Panc1 (cell line): Measurements from ENCODE around the gene TES. TPM values are rescaled to one million over a fixed set of nuclear protein-coding genes. Genes with fewer than 3 reads are reported as not detected.

Source experiments
- ATAC-seq: fragments of 200-7000 bp; cut with Tn5 transposase; 2 replicates; pipeline ENCODE4 v1.9.1; 2020; ENCODE audit warnings: mild to moderate bottlenecking, moderate library complexity
- BruUV-seq: library from RNA; stranded (reverse); fragments of 400-500 nt; replicated peaks from 2 replicates; lab custom pipeline; 2021; lab: Mats Ljungman, UMichigan
- CTCF ChIA-PET: fragments of 300-600 bp; sonication (Branson Sonifier 250); formaldehyde crosslinking; loops from one replicate; lab custom pipeline; 2022; ENCODE audit warnings: antibody characterized with exemption; lab: Charles Lee
- POLR2A ChIA-PET: fragments of 300-600 bp; sonication (Branson Sonifier 250); formaldehyde crosslinking; loops from one replicate; lab custom pipeline; 2022; ENCODE audit warnings: antibody characterized with exemption; lab: Charles Lee
- DNase-seq: peaks from one replicate; pipeline ENCODE4 v3.0.0-alpha.2; 2010; ENCODE audit warnings: low read depth, low spot score
- H3K27ac ChIP-seq: 2 replicates; pipeline ENCODE4 v1.5.1; 2011; ENCODE audit warnings: mild to moderate bottlenecking, low read length, inconsistent platforms
- H3K27me3 ChIP-seq: fragments of 200-500 bp; sonication (Bioruptor generic); 2 replicates; pipeline ENCODE4 v1.6.0; 2014; ENCODE audit warnings: low read length, inconsistent platforms; ENCODE audit not compliant: control insufficient read depth, insufficient read depth
- H3K36me3 ChIP-seq: fragments of 200-500 bp; sonication (Bioruptor generic); 2 replicates; pipeline ENCODE4 v1.5.1; 2014; ENCODE audit warnings: inconsistent platforms, mild to moderate bottlenecking, low read length, moderate library complexity; ENCODE audit not compliant: control insufficient read depth, insufficient read depth
- H3K4me1 ChIP-seq: 2 replicates; pipeline ENCODE4 v1.5.1; 2011; ENCODE audit warnings: inconsistent platforms, mild to moderate bottlenecking, low read length, moderate library complexity; ENCODE audit not compliant: control insufficient read depth, insufficient read depth
- H3K4me3 ChIP-seq, 2 experiments: 2 replicates each; pipeline ENCODE4 v1.5.1; 2011 to 2012; ENCODE audit warnings: low read depth in 2 of 2, low read length in 2 of 2, mild to moderate bottlenecking in 2 of 2, inconsistent platforms in 1 of 2, moderate library complexity in 1 of 2
- H3K9me3 ChIP-seq: fragments of 200-500 bp; sonication (Bioruptor generic); 2 replicates; pipeline ENCODE4 v1.5.1; 2014; ENCODE audit warnings: low read depth, mild to moderate bottlenecking, inconsistent platforms, low read length, moderate library complexity; ENCODE audit not compliant: control insufficient read depth, insufficient read depth
- CTCF ChIP-seq: fragments of 450-650 bp; IDR thresholded peaks from 2 replicates; pipeline ENCODE4 v1.5.1; 2017; ENCODE audit warnings: mild to moderate bottlenecking
- POLR2AphosphoS5 ChIP-seq: IDR thresholded peaks from 2 replicates; pipeline ENCODE4 v1.6.1; 2012; ENCODE audit warnings: mild to moderate bottlenecking, low read depth, low read length, moderate library complexity
- REST ChIP-seq, 2 experiments: IDR thresholded peaks; 2 replicates each; pipeline ENCODE4 v1.6.1; 2011 to 2012; ENCODE audit warnings: low read depth in 2 of 2, control low read depth in 1 of 2, low read length in 1 of 2, mild to moderate bottlenecking in 1 of 2, moderate library complexity in 1 of 2; ENCODE audit not compliant: insufficient read depth in 1 of 2
- SIN3A ChIP-seq: IDR thresholded peaks from 2 replicates; pipeline ENCODE4 v1.6.1; 2012; ENCODE audit warnings: low read depth, mild to moderate bottlenecking, low read length, moderate library complexity, borderline replicate concordance; ENCODE audit not compliant: insufficient read depth
- TCF7L2 ChIP-seq: IDR thresholded peaks from 2 replicates; pipeline ENCODE4 v1.6.1; 2011; ENCODE audit warnings: mild to moderate bottlenecking, low read depth, low read length, inconsistent platforms
- in situ Hi-C: cut with HindIII; loops from 2 replicates; pipeline ENCODE4 v1.10.0; 2016; ENCODE audit warnings: low sequenced_read_pairs, low pct_unique_long_range_greater_than_20kb
- intact Hi-C: fragments of 100-400 bp; cut with micrococcal nuclease; formaldehyde crosslinking; loops from one replicate; pipeline ENCODE4 v1.10.0; 2022; ENCODE audit not compliant: unreplicated experiment
- total RNA-seq: library from RNA; stranded (reverse); gene quantifications from one replicate; pipeline ENCODE4 v1.2.1, GENCODE V29; 2021; ENCODE audit not compliant: unreplicated experiment

TES gene
- total RNA-seq, 1 experiment from 2014 or later, result 99.4 TPM

- DNase-seq (no peak), ATAC-seq (no peak)
- Histone ChIP-seq H3K36me3 (no peaks in the 10 kb centered on the region), H3K4me3 (no peak overlapping the region), H3K27ac (peak overlapping the region; percentile 48; the same call in 1 of the 2 replicates), H3K27me3 (no peaks in the 10 kb centered on the region), H3K9me3 (no peaks in the 10 kb centered on the region), H3K4me1 (peaks cover 24% of the 10 kb centered on the region)
- TF ChIP-seq POLR2AphosphoS5 (no peak), TCF7L2 (no peak), CTCF (no peak)
- intact Hi-C loops, result no loop called here
- POLR2A ChIA-PET, result interaction anchor here (0.5 kb wide), 1 partner anchor 28 kb away, joined by 12 read pairs; no protein-coding TSS in a partner anchor
- in situ Hi-C loops, result no loop called here
- BruUV-seq, result no TSS peak
- CTCF ChIA-PET, result interaction anchor here (1.2 to 2.8 kb wide), 2 partner anchors 10 to 55 kb away, joined by 4 to 29 read pairs; no protein-coding TSS in a partner anchor
Observed at GRCh38 chr7:116235380-116235779, 25.0 kb downstream of the TES start.

GRCh38 chr7:116236020-116236630 lies 25.8 kb downstream of the TES start:
- BruUV-seq, result no TSS peak
- CTCF ChIA-PET, result interaction anchor here (0.6 to 2.8 kb wide), 4 partner anchors 11 to 210 kb away, joined by 3 to 29 read pairs (median 4); no protein-coding TSS in a partner anchor
- Histone ChIP-seq H3K27me3 (no peaks in the 10 kb centered on the region), H3K9me3 (no peaks in the 10 kb centered on the region), H3K4me3 (no peak overlapping the region), H3K36me3 (no peaks in the 10 kb centered on the region), H3K27ac (no peak overlapping the region), H3K4me1 (peaks cover 19% of the 10 kb centered on the region)
- in situ Hi-C loops (no loop called here), intact Hi-C loops (loop anchor here (1.0 to 2.0 kb wide), 3 partner anchors 56 to 98 kb away; no protein-coding TSS in a partner anchor)
- POLR2A ChIA-PET, result interaction anchor here (0.5 kb wide), 1 partner anchor 29 kb away, joined by 12 read pairs; no protein-coding TSS in a partner anchor
- peak; percentile 68 for ATAC-seq
- DNase-seq, result no peak
- TF ChIP-seq CTCF (peak; percentile 64; the same call in 1 of the 2 replicates), REST (IDR thresholded peaks at IDR 0.05; ENCODE audit: insufficient read depth in 1 of 2, low read depth in 2 of 2, low read length in 1 of 2) (no peak), POLR2AphosphoS5 (no peak), TCF7L2 (no peak), SIN3A (no peak)
